B cell (primary cell): ENCODE results near the gene B9D1. TPM values are rescaled to one million over a fixed set of nuclear protein-coding genes. Genes with fewer than 3 reads are reported as not detected.

Experiments
- ATAC-seq: fragments of 200-7000 bp; cut with Tn5 transposase; one replicate; pipeline ENCODE4 v1.10.0; 2021; ENCODE audit warnings: low read depth, mild to moderate bottlenecking, moderate number of reproducible peaks, moderate library complexity
- CTCF ChIA-PET: fragments of 350-600 bp; sonication (Branson Sonifier 250); formaldehyde crosslinking; loops from one replicate; lab custom pipeline; 2021; ENCODE audit warnings: antibody characterized with exemption, inconsistent platforms; lab: Charles Lee
- POLR2A ChIA-PET: fragments of 350-600 bp; sonication (Branson Sonifier 250); formaldehyde crosslinking; loops from one replicate; lab custom pipeline; 2021; ENCODE audit warnings: antibody characterized with exemption; lab: Charles Lee
- DNase-seq: peaks from one replicate; pipeline ENCODE4 v3.0.0; 2013
- H2AFZ ChIP-seq: 2 replicates; pipeline ENCODE4 v1.6.1; 2012; ENCODE audit warnings: mild to moderate bottlenecking, low read depth, low read length; ENCODE audit not compliant: insufficient read depth, poor library complexity, severe bottlenecking
- H3K27ac ChIP-seq, 2 donors: 1 replicate in 1 of 2; 2 replicates in 1 of 2; pipeline ENCODE4 v1.5.1; 2012 to 2013; ENCODE audit warnings: low read length in 2 of 2, mild to moderate bottlenecking in 2 of 2, moderate library complexity in 1 of 2
- H3K27me3 ChIP-seq, 4 experiments: fragments of 200-600 bp in 1 of 4; sonication (generic) in 1 of 4; replicated peaks in 1 of 4; 1 replicate in 2 of 4; 2 replicates in 2 of 4; pipeline versions ENCODE4 v1.6.1 to v1.7.0; 2013 to 2016; ENCODE audit warnings: low read length in 3 of 4, mild to moderate bottlenecking in 2 of 4, mixed read lengths in 1 of 4, moderate library complexity in 1 of 4; ENCODE audit not compliant: insufficient read depth in 4 of 4, control insufficient read depth in 3 of 4; ENCODE audit errors: control extremely low read depth in 1 of 4
- H3K36me3 ChIP-seq, 2 experiments: replicated peaks in 1 of 2; 1 replicate in 1 of 2; 2 replicates in 1 of 2; pipeline versions ENCODE4 v1.6.1 to v1.7.1; 2013; ENCODE audit warnings: low read length in 1 of 2; ENCODE audit not compliant: insufficient read depth in 2 of 2, control insufficient read depth in 1 of 2; ENCODE audit errors: control extremely low read depth in 1 of 2, extremely low read depth in 1 of 2
- H3K4me1 ChIP-seq, 2 donors: fragments of 200-600 bp in 1 of 2; sonication (generic) in 1 of 2; 1 replicate in 1 of 2; 2 replicates in 1 of 2; pipeline versions ENCODE4 v1.5.1 to v1.6.1; 2013 to 2017; ENCODE audit warnings: low read length in 2 of 2; ENCODE audit not compliant: control insufficient read depth in 2 of 2, insufficient read depth in 2 of 2
- H3K4me2 ChIP-seq: replicated peaks from 2 replicates; pipeline ENCODE3; 2012; ENCODE audit warnings: mild to moderate bottlenecking, low read depth, low read length; ENCODE audit not compliant: poor library complexity, severe bottlenecking
- H3K4me3 ChIP-seq, 5 experiments: fragments of 200-600 bp in 1 of 5; sonication (generic) in 1 of 5; 1 replicate in 3 of 5; 2 replicates in 2 of 5; pipeline versions ENCODE4 v1.5.1 to v1.7.0; 2011 to 2016; ENCODE audit warnings: low read length in 4 of 5, mild to moderate bottlenecking in 4 of 5, low read depth in 2 of 5, control low read depth in 1 of 5, moderate library complexity in 1 of 5; ENCODE audit not compliant: insufficient read depth in 1 of 5; ENCODE audit errors: control extremely low read depth in 1 of 5, extremely low read depth in 1 of 5
- H3K79me2 ChIP-seq: fragments of 200-600 bp; sonication (generic); one replicate; pipeline ENCODE4 v1.6.0; 2016; ENCODE audit warnings: low read length; ENCODE audit not compliant: control insufficient read depth, insufficient read depth
- H3K9ac ChIP-seq: fragments of 200-600 bp; sonication (generic); 2 replicates; pipeline ENCODE4 v1.6.1; 2017; ENCODE audit warnings: mild to moderate bottlenecking, low read length, moderate library complexity
- H3K9me3 ChIP-seq, 3 donors: one replicate each; pipeline versions ENCODE4 v1.6.1 to v1.7.1; 2013; ENCODE audit warnings: low read length in 2 of 3; ENCODE audit not compliant: control insufficient read depth in 2 of 3, insufficient read depth in 1 of 3; ENCODE audit errors: control extremely low read depth in 1 of 3
- H4K20me1 ChIP-seq: 2 replicates; pipeline ENCODE4 v1.6.0; 2012; ENCODE audit warnings: mild to moderate bottlenecking, low read length; ENCODE audit not compliant: insufficient read depth, control insufficient read depth, poor library complexity, severe bottlenecking
- H3K27ac Mint-ChIP-seq: one replicate; pipeline ENCODE4 v1.8.0; 2021; ENCODE audit warnings: mixed read lengths
- H3K27me3 Mint-ChIP-seq: one replicate; pipeline ENCODE4 v1.8.0; 2021; ENCODE audit warnings: mixed read lengths
- H3K4me1 Mint-ChIP-seq: one replicate; pipeline ENCODE4 v1.8.0; 2021; ENCODE audit warnings: mixed read lengths
- H3K4me3 Mint-ChIP-seq: one replicate; pipeline ENCODE4 v1.8.0; 2021; ENCODE audit warnings: mixed read lengths
- H3K9me3 Mint-ChIP-seq: one replicate; pipeline ENCODE4 v1.8.0; 2022; ENCODE audit warnings: mixed read lengths; ENCODE audit not compliant: insufficient read depth
- CTCF ChIP-seq: fragments of 200-600 bp; IDR thresholded peaks from one replicate; pipeline ENCODE4 v1.8.0; 2022; ENCODE audit warnings: antibody characterized with exemption, mild to moderate bottlenecking
- EZH2 ChIP-seq: IDR thresholded peaks from 2 replicates; pipeline ENCODE4 v1.6.1; 2012; ENCODE audit warnings: borderline replicate concordance, low read depth, mild to moderate bottlenecking, moderate library complexity, low read length; ENCODE audit not compliant: insufficient read depth, poor library complexity, severe bottlenecking
- WGBS: methylation state at CpG from one replicate; pipeline ENCODE4 v1.1.5; 2013; ENCODE audit warnings: missing lambda C conversion rate; ENCODE audit not compliant: insufficient coverage; 5-methylcytosine and 5-hydroxymethylcytosine counted together
- intact Hi-C: fragments of 100-400 bp; cut with micrococcal nuclease; formaldehyde crosslinking; loops from one replicate; pipeline ENCODE4 v1.10.0; 2022
- polyA plus RNA-seq: library from polyadenylated mRNA; depleted of rRNA; stranded (reverse); fragments of >200 nt; gene quantifications from 2 replicates; pipeline ENCODE4 v1.2.3, GENCODE V29; 2012
- total RNA-seq, 2 donors: library from RNA; stranded (reverse); fragments of 120-200 nt in 1 of 2; gene quantifications; 1 replicate in 1 of 2; 2 replicates in 1 of 2; pipeline versions ENCODE4 v1.2.3 to v1.2.4, GENCODE V29; 2013 to 2022

The B9D1 gene
- total and polyA plus RNA-seq, 2 donors (not counting 1 experiment from before 2014, with no cell fraction given), result 2.5 to 6.9 TPM

GRCh38 chr17:19336938-19337711 is 25.4 kb downstream of the B9D1 start:
- ChIA-PET CTCF (interaction anchor here (0.9 to 3.9 kb wide), 21 partner anchors 9 to 110 kb away, joined by 3 to 37 read pairs (median 7); partner anchors contain the start of genes B9D1 and MAPK7), POLR2A (no interaction called here)
- H4K20me1 ChIP-seq, result no peaks in the 10 kb centered on the region
- intact Hi-C loops, result no loop called here
- peaks cover 0 to 3% (median 0%) of the 10 kb centered on the region in 4 experiments for H3K27me3 ChIP-seq
- H3K9me3 ChIP-seq, result no peaks in the 10 kb centered on the region
- H3K36me3 ChIP-seq, result no peaks in the 10 kb centered on the region
- no peak overlapping the region for H3K4me3 Mint-ChIP-seq
- H3K79me2 ChIP-seq, result no peaks in the 10 kb centered on the region
- H3K9ac ChIP-seq, result no peak overlapping the region
- H3K4me3 ChIP-seq, result no peak overlapping the region
- peaks cover 14% of the 10 kb centered on the region for H3K27me3 Mint-ChIP-seq
- H3K27ac ChIP-seq, result no peak overlapping the region
- H2AFZ ChIP-seq, result no peak overlapping the region
- peaks cover 0 to 3% of the 10 kb centered on the region in 2 donors for H3K4me1 ChIP-seq
- 87% methylated on average over 21 of the region's 21 CpGs for WGBS
- ATAC-seq (no peak), DNase-seq (no peak)
- H3K4me2 ChIP-seq, result no peak overlapping the region
- no peaks in the 10 kb centered on the region for H3K4me1 Mint-ChIP-seq
- no peak overlapping the region for H3K27ac Mint-ChIP-seq
- no peak for TF ChIP-seq CTCF
- H3K9me3 Mint-ChIP-seq, result no peaks in the 10 kb centered on the region

GRCh38 chr17:19335951-19336631 is 26.4 kb downstream of the B9D1 start:
- H3K9ac ChIP-seq, result no peak overlapping the region

More at GRCh38 chr17:19335951-19336631, 26.4 kb downstream of the B9D1 start:
- Histone ChIP-seq H2AFZ (no peak overlapping the region), H3K4me1 (peaks cover 0 to 3% of the 10 kb centered on the region in 2 donors), H3K4me2 (no peak overlapping the region), H3K27ac (no peak overlapping the region), H4K20me1 (no peaks in the 10 kb centered on the region), H3K36me3 (no peaks in the 10 kb centered on the region), H3K4me3 (no peak overlapping the region), H3K9me3 (no peaks in the 10 kb centered on the region), H3K27me3 (no peaks in the 10 kb centered on the region), H3K79me2 (no peaks in the 10 kb centered on the region)
- no peak for DNase-seq
- H3K4me3 Mint-ChIP-seq, result no peak overlapping the region
- WGBS, result 91% methylated on average over 13 of the region's 18 CpGs
- TF ChIP-seq CTCF (no peak), EZH2 (no peak)
- no peaks in the 10 kb centered on the region for H3K4me1 Mint-ChIP-seq
- intact Hi-C loops, result no loop called here
- POLR2A ChIA-PET, result no interaction called here
- H3K27me3 Mint-ChIP-seq, result peaks cover 9% of the 10 kb centered on the region
- no peaks in the 10 kb centered on the region for H3K9me3 Mint-ChIP-seq
- no peak overlapping the region for H3K27ac Mint-ChIP-seq
- ATAC-seq, result no peak
- CTCF ChIA-PET, result interaction anchor here (3.5 to 3.9 kb wide), 3 partner anchors 26 to 34 kb away, joined by 14 to 37 read pairs (median 22); partner anchors contain the start of gene B9D1
